Ovary (tissue), 9 donors: ENCODE results near the gene PAX8. TPM values are rescaled to one million over a fixed set of nuclear protein-coding genes. Genes with fewer than 3 reads are reported as not detected.
A peak's percentile ranks its signal among the peaks of the same experiment; 100 is the strongest.

Experiments
- DNase-seq, 5 donors: peaks; one replicate each; pipeline ENCODE4 v3.0.0-alpha.2; 2019 to 2020
- H3K27ac ChIP-seq, 2 donors: fragments of 200-600 bp; one replicate each; pipeline versions ENCODE4 v1.5.1 to v1.8.0; 2019 to 2022
- H3K27me3 ChIP-seq: fragments of 200-600 bp; one replicate; pipeline ENCODE4 v1.8.0; 2022
- H3K36me3 ChIP-seq: fragments of 200-600 bp; sonication (generic); one replicate; pipeline ENCODE4 v1.5.1; 2019
- H3K4me1 ChIP-seq: one replicate; pipeline ENCODE4 v1.8.1; 2013; ENCODE audit warnings: mild to moderate bottlenecking, moderate library complexity; ENCODE audit not compliant: insufficient read depth
- H3K4me3 ChIP-seq: fragments of 200-600 bp; sonication (generic); one replicate; pipeline ENCODE4 v1.5.1; 2017
- H3K9me3 ChIP-seq, 2 donors: fragments of 200-600 bp in 1 of 2; sonication (generic) in 1 of 2; one replicate each; pipeline versions ENCODE4 v1.5.1 to v1.8.1; 2013 to 2019; ENCODE audit warnings: mild to moderate bottlenecking in 1 of 2, moderate library complexity in 1 of 2
- CTCF ChIP-seq, 3 donors: fragments of 450-650 bp in 2 of 3; fragments of 200-600 bp in 1 of 3; IDR thresholded peaks; one replicate each; pipeline versions ENCODE4 v1.5.1 to v1.8.0; 2016 to 2022; ENCODE audit warnings: antibody characterized with exemption in 3 of 3, mild to moderate bottlenecking in 1 of 3
- EP300 ChIP-seq: sonication (generic); formaldehyde crosslinking; IDR thresholded peaks from one replicate; pipeline ENCODE4 v1.6.1; 2017; ENCODE audit warnings: antibody characterized with exemption
- POLR2A ChIP-seq: fragments of 450-650 bp; IDR thresholded peaks from one replicate; pipeline ENCODE4 v1.6.1; 2017; ENCODE audit warnings: antibody characterized with exemption, mild to moderate bottlenecking, moderate library complexity
- WGBS, 3 donors: extraction: QIAGEN DNeasy Blood & Tissue Kit in 1 of 3; methylation state at CpG; one replicate each; pipeline versions ENCODE4 v1.1.5 to v1.1.7; 2013 to 2017; 5-methylcytosine and 5-hydroxymethylcytosine counted together
- intact Hi-C, 4 donors: fragments of 100-400 bp; cut with DNase I; formaldehyde crosslinking; loops; one replicate each; pipeline versions ENCODE4 v1.11.0 to v1.15.1; 2022 to 2023
- polyA plus RNA-seq, 2 donors: library from polyadenylated mRNA; stranded (reverse); fragments of 200-250 nt in 1 of 2; fragments of 350-450 nt in 1 of 2; fragmentation: Illumina TruSeq in 1 of 2; extraction: RNeasy Lipid Tissue Mini Kit (QIAGEN cat#74804) in 1 of 2; gene quantifications; one replicate each; pipeline ENCODE4 v1.2.3, GENCODE V29; 2013 to 2014
- total RNA-seq, 7 donors: library from RNA; depleted of rRNA in 2 of 7; stranded (reverse); fragments of >200 nt in 2 of 7; fragmentation: NEBNext Ultra II Directional in 3 of 7; extraction: Animal tissue kit (Norgen Biotek cat#: 25700) in 3 of 7; gene quantifications; one replicate each; pipeline versions ENCODE4 v1.1.0 to v1.2.4, GENCODE V29; 2016 to 2023
- donor health status: DM: no; HTN: no; CAD: no; lungs with moderate emphysema.
- donor health status: DM: no; HTN: no; CAD: no.
- donor health status: Bipolar disorder and iron deficiency.
- donor health status: DM: yes; HTN: yes; CAD: no.
- donor health status: DM: no; HTN: no; CAD: no.
- donor health status: DM: yes; HTN: yes; CAD: no.

The PAX8 gene
- total and polyA plus RNA-seq, 9 donors: 0.15 to 90.1 (median 9.6) TPM

DNA sequence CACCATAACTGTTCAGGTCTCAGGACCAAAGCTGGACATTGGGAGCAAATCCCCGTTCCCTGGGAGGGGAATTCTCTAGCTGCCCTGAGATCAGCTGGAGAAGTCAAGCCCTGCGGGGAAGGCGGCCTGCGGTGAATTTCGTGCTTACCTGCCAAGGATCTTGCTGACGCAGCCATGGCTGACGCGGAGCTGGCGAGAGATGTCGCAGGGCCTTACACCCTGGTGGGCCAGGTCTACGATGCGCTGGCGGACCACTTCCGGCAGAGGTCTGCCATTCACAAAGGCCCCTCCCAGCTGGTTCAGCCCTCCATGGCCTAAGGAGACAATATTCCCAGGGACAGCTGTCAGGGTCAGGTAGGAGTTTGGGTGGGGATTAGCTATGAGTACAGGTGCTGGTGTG is 32.1 kb downstream of the PAX8 start:
- no peak overlapping the region for H3K27ac ChIP-seq
- H3K9me3 ChIP-seq: no peaks in the 10 kb centered on the region
- 86 to 90% (median 87%) methylated on average over 14 of the region's 14 CpGs for WGBS, 3 donors
- no peak for DNase-seq
- no peaks in the 10 kb centered on the region for H3K27me3 ChIP-seq
- intact Hi-C loops: loop anchor here in 1 of 4 donors (5.0 kb wide), 1 partner anchor 126 kb away; no protein-coding TSS in a partner anchor
- H3K4me3 ChIP-seq: no peak overlapping the region
- H3K4me1 ChIP-seq: no peaks in the 10 kb centered on the region
- H3K36me3 ChIP-seq: no peaks in the 10 kb centered on the region
- TF ChIP-seq CTCF (IDR thresholded peaks at IDR 0.05) (no peak), EP300 (no peak), POLR2A (no peak)

DNA sequence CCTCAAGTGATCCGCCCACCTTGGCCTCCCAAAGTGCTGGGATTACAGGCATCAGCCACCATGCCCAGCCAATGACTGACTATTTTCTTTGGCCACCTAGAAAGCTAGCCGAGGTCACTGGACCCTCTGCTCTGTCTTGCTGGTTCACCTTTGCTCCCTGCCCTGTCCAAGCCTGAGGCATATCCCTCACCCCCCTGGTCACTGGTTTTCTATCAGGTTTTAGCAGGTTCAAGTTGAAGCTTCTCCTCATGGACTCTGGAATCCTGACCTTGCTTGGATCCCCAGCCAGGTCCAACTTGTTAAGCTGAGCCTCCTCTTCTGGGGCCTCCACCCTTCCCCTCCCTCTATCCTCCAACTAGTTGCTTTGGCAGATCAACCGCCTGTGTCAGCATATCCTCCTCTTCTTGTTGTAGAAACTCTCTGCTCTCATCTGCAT is 33.4 kb downstream of the PAX8 start:
- Histone ChIP-seq H3K36me3 (no peaks in the 10 kb centered on the region), H3K4me1 (peaks cover 6% of the 10 kb centered on the region), H3K9me3 (no peaks in the 10 kb centered on the region), H3K27me3 (no peaks in the 10 kb centered on the region), H3K4me3 (no peak overlapping the region), H3K27ac (no peak overlapping the region)
- DNase-seq: no peak
- intact Hi-C loops: loop anchor here in 1 of 4 donors (5.0 kb wide), 1 partner anchor 127 kb away; no protein-coding TSS in a partner anchor
- 80 to 93% (median 83%) methylated on average over 3 of the region's 3 CpGs for WGBS, 3 donors
- TF ChIP-seq EP300: no peak
- TF ChIP-seq CTCF (IDR thresholded peaks at IDR 0.05): no peak
- TF ChIP-seq POLR2A: no peak

- no peaks in the 10 kb centered on the region for H3K27me3 ChIP-seq
- TF ChIP-seq EP300 (no peak), CTCF (IDR thresholded peaks at IDR 0.05) (no peak), POLR2A (no peak)
- 93 to 96% (median 96%) methylated on average over 6 of the region's 6 CpGs for WGBS, 3 donors
- intact Hi-C loops: no loop called here
- DNase-seq: no peak
- H3K4me1 ChIP-seq: peaks cover 11% of the 10 kb centered on the region
- no peak overlapping the region for H3K27ac ChIP-seq
- no peak overlapping the region for H3K4me3 ChIP-seq
- H3K9me3 ChIP-seq: no peaks in the 10 kb centered on the region
- H3K36me3 ChIP-seq: no peaks in the 10 kb centered on the region
Observed at GRCh38 chr2:113242327-113242726, 36.4 kb downstream of the PAX8 start.

DNA sequence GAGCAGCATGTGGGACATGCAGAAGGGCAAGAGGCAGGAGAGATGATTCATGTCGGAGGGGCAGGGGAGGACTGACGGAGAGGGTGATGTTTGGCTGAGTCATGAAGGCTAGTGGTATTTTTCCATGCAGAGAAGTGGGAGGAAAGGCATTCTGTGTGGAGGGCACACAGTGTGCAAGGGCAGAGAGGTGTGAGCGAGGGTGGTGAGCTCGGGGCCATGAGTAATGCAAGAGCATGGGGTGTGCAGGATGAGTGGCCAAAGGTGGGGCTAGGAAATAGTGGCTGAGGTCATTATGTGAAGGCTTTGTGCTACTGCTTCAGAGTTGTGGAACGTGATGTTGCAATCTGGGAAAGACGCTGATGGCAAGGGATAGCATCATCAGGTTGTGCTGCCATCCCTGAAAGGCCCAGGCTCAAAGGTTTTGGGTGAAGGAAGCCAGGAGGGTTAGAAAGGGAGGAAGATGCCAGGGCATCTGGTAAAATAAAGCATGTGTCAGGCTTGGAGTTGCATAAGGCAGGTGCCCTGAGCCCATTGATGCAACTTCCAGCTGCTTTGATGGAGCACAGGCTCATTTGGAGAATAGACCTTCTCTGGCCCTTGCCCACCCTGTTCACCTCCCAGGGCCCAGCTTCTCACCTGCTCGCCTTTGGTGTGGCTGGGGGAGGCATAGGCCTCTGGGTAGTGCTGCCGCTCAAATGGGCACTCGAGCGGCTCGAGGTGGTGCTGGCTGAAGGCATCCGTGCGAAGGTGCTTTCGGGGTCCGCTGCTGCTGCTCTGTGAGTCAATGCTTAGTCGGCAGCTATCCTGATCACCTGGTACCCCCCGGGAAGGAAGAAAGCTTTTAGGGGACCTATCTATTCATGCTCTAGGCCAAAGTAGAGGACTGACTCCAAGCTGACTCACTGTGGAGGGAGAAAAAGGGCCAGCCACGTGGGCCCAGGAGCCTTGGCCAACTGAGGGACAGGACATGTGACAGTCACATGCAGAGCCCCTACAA is 37.5 kb downstream of the PAX8 start:
- DNase-seq: peak in 3 of 5 donors; percentile 48 to 50 (median 48)
- no peak overlapping the region for H3K27ac ChIP-seq
- no peak overlapping the region for H3K4me3 ChIP-seq
- WGBS, 3 donors: 67 to 70% (median 70%) methylated on average over 18 of the region's 18 CpGs
- H3K4me1 ChIP-seq: peaks cover 11% of the 10 kb centered on the region
- H3K27me3 ChIP-seq: no peaks in the 10 kb centered on the region
- H3K36me3 ChIP-seq: no peaks in the 10 kb centered on the region
- intact Hi-C loops: no loop called here
- no peaks in the 10 kb centered on the region for H3K9me3 ChIP-seq
- TF ChIP-seq CTCF (IDR thresholded peaks at IDR 0.05) (no peak), POLR2A (no peak), EP300 (peak; percentile 48)
